Measurements from ENCODE around the gene SKIL.

Gene SKIL

GRCh38 chr3:170387950-170388349 lies 30.4 kb downstream of the SKIL start:
- DNase-seq (ENCODE audit: low read depth in 2 of 2): no peak

DNA sequence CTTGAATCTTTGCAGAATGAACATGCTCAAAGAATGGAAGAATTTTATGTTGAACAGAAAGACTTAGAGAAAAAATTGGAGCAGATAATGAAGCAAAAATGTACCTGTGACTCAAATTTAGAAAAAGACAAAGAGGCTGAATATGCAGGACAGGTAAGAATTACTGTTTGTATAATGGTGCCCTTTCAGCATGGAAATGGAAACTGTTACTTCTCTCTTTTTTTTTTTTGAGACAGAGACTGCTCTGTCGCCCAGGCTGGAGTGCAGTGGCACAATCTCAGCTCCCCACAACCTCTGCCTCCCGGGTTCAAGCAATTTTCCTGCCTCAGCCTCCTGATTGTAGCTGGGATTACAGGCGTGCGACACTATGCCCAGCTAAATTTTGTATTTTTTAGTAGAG lies 33.6 kb downstream of the SKIL start:
- DNase-seq (ENCODE audit: low read depth in 2 of 2): no peak

- no peak for DNase-seq (ENCODE audit: low read depth in 2 of 2)
Measured at GRCh38 chr3:170397685-170398084, 40.2 kb downstream of the SKIL start.

- no peak for DNase-seq (ENCODE audit: low read depth in 2 of 2)
Measured at GRCh38 chr3:170405101-170405500, 47.6 kb downstream of the SKIL start.

GRCh38 chr3:170410428-170411029 lies 53.0 kb downstream of the SKIL start:
- DNase-seq (ENCODE audit: low read depth in 2 of 2): no peak

- no peak for DNase-seq (ENCODE audit: low read depth in 2 of 2)
Measured at GRCh38 chr3:170413291-170413690, 55.8 kb downstream of the SKIL start.

- no peak for DNase-seq (ENCODE audit: low read depth in 2 of 2)
Measured at GRCh38 chr3:170414202-170414663, 56.7 kb downstream of the SKIL start.

DNA sequence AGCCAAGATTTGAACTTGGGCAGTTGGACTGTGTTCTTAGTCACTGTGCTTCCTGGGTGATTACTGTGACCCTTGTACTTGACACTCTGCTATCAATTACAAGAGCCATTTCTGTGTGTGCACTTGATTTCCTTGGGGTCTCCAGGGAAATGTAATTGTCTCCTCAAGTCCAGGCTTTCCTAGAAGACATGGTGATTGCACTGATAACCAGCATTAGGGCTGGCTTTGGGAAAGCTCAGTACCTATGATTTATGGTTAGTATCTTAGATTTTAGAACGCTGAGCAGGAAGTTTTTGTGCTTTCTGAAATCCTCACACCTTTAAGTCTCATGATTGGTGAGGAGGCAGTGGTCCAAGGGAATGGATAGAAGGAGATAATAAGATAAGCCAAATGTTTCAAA lies 59.6 kb downstream of the SKIL start:
- DNase-seq (ENCODE audit: low read depth in 2 of 2): no peak

DNA sequence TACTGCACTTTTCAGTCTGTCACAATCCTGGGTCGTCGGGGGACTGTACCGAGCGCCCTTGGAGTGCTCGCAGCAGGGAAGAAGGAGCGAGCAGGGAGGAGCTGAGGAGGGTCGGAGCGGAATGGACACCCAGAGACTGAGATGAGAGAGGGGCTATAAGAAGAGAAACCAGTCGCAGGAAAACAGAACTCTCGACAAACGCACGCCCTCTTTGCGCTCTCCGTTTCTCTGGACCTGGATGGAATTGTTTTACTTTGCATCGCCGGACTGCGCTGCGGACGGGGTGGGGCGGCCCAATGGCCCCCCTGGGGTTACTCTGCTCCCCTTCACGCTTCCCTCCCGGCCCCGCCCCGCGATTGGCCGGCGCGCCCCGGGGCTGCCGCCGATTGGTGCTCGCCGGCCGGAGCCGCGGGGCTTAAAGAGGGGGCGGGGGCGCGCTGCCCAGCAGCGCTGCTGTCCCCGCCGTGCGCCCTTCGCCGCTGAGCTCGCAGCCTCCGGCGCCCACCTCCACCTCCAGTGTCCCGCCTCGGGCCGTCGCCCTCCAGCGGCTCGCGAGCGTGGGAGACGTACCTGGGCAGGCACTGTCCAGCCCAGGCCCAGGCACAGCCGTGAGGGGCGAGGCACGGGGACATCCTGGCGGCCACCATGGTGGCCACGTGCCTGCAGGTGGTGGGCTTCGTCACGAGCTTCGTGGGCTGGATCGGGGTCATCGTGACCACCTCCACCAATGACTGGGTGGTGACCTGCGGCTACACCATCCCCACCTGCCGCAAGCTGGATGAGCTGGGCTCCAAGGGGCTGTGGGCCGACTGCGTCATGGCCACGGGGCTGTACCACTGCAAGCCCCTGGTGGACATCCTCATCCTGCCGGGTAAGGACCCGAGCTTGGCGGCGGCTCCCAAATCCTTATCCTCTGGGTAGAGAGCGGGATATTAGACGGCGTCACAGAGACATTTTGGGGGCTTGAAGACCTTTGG lies 61.2 kb downstream of the SKIL start, which contains the start of gene CLDN11:
CLDN11 (plus strand) TSS at position 447 of the 977 bp plus-strand sequence; CDS start at position 646, 199 bp downstream.
- DNase-seq (ENCODE audit: low read depth in 2 of 2): no peak

- no peak for DNase-seq (ENCODE audit: low read depth in 2 of 2)
Measured at GRCh38 chr3:170419557-170420087, 62.1 kb downstream of the SKIL start.

DNA sequence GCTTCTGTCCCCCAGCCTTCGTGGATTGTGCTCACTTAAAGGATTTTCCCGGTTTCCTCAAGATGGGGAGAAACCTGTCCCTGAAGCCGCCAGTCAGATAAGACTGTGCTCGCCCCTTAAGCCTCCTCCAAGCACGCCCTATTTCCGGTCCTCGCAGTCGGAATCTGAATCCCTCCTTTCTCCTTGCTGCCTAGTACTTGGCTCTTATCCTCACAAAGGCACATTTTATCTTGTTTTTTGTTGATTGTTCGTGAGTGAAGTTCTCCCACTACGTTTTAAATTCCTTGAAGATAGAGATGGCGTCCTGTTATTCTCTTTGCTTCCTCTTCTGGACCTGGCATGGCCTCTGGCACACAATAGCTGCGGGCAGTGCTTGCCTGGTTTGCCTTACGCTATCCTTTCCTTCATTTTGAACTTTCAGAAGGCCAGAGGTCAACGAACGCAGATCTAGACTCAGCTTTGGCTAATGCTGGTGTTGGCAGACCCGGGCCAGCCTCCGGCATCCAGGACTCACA lies 62.8 kb downstream of the SKIL start:
- DNase-seq (ENCODE audit: low read depth in 2 of 2): no peak

DNA sequence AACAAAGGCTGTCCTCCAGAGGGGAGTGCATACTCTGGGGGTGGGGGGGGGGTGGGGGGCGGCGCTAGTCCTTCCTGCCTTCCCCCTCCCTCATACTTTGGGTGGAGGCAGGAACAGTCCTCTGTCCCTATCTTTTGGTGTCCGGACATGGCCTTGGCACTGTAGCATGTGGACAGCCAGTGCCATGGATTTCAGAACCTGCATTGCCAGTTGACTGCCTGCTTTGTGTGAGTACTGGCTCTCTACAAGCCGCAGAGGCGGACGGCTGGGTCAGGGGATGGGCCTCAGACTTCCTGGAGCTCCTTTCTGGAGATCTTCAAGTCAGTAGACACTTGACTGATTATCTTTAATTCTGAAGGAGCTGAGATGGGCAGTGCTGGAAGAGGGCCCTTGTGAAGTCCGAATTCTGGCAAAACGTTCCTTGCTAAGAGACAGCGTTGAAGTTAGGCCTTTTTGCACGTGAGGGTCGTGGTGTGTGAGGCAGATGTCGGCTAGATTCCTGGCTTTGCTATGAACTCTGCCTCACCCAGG lies 63.7 kb downstream of the SKIL start:
- no peak for DNase-seq (ENCODE audit: low read depth in 2 of 2)

- DNase-seq (ENCODE audit: low read depth in 2 of 2): no peak
Measured at GRCh38 chr3:170421758-170422157, 64.2 kb downstream of the SKIL start.

- DNase-seq (ENCODE audit: low read depth in 2 of 2): no peak
Measured at GRCh38 chr3:170423001-170423615, 65.6 kb downstream of the SKIL start.

GRCh38 chr3:170424879-170425278 lies 67.4 kb downstream of the SKIL start:
- DNase-seq (ENCODE audit: low read depth in 2 of 2): no peak

- DNase-seq (ENCODE audit: low read depth in 2 of 2): no peak
Measured at GRCh38 chr3:170425491-170426239, 68.2 kb downstream of the SKIL start.

- no peak for DNase-seq (ENCODE audit: low read depth in 2 of 2)
Measured at GRCh38 chr3:170426240-170426797, 68.8 kb downstream of the SKIL start.

GRCh38 chr3:170428095-170428494 lies 70.6 kb downstream of the SKIL start:
- no peak for DNase-seq (ENCODE audit: low read depth in 2 of 2)

- DNase-seq (ENCODE audit: low read depth in 2 of 2): no peak
Measured at GRCh38 chr3:170429050-170429449, 71.5 kb downstream of the SKIL start.

DNA sequence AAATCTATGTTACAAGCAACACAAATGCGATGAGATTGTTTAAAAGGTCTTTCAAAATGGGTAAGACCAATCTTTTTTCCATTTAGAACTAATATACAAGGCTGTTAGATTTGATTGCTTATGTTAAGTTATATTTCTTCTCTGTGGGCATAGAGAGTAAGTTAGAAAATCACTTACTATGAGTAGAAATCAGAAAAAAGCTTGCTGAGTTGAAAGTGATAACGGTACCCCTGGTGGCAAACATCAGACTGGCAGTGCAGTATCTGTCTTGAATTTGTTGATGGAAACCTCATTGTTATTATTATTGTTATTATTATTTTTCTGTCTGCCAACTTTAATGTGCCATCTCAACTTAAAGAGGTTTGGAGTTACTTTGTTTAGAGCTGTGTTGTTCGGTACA lies 73.5 kb downstream of the SKIL start:
- DNase-seq (ENCODE audit: low read depth in 2 of 2): no peak

DNA sequence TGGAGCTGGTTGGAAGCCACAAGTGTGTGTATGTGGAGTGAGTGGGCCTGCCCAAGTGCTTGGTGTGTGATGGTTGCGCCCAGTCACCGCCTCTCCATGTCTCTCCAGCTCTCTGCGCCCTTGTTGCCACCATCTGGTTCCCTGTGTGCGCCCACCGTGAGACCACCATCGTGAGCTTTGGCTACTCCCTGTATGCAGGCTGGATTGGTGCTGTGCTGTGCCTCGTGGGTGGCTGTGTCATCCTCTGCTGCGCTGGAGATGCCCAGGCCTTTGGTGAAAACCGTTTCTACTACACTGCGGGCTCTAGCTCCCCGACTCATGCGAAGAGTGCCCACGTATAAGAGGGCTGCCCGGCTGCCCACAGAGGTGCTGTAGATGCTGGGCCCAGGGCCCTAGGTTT lies 74.9 kb downstream of the SKIL start:
- DNase-seq (ENCODE audit: low read depth in 2 of 2): no peak
